Pancreas (tissue), 10 donors: ENCODE data around the gene PDHA1. TPM values are rescaled to one million over a fixed set of nuclear protein-coding genes. Genes with fewer than 3 reads are reported as not detected.

ENCODE experiments used
- ATAC-seq, 4 donors: fragments of 200-7000 bp; cut with Tn5 transposase; one replicate each; pipeline versions ENCODE4 v1.8.0 to v1.9.1; 2020; ENCODE audit warnings: mild to moderate bottlenecking in 4 of 4, moderate library complexity in 4 of 4
- DNase-seq, 6 donors: peaks; one replicate each; pipeline ENCODE4 v3.0.0-alpha.2; 2020
- FAIRE-seq: peaks from 2 replicates; lab custom pipeline; 2012; peaks lifted over from hg19 to GRCh38; lab: Jason Lieb, UNC
- H3K27ac ChIP-seq, 4 donors: fragments of 200-600 bp; sonication (generic); 1 replicate in 3 of 4; 2 replicates in 1 of 4; pipeline versions ENCODE4 v1.5.0 to v1.8.0; 2020
- H3K27me3 ChIP-seq, 4 donors: fragments of 200-600 bp; one replicate each; pipeline ENCODE4 v1.8.0; 2021
- H3K36me3 ChIP-seq, 3 donors: fragments of 200-600 bp; sonication (generic) in 1 of 3; one replicate each; pipeline versions ENCODE4 v1.5.0 to v1.8.0; 2020 to 2021
- H3K4me1 ChIP-seq, 3 donors: fragments of 200-600 bp; one replicate each; pipeline ENCODE4 v1.8.0; 2021
- H3K4me3 ChIP-seq, 4 donors: fragments of 200-600 bp; sonication (generic) in 2 of 4; one replicate each; pipeline versions ENCODE4 v1.5.0 to v1.8.0; 2020 to 2021
- H3K9me3 ChIP-seq, 4 donors: fragments of 200-600 bp; one replicate each; pipeline ENCODE4 v1.8.0; 2021
- CTCF ChIP-seq, 4 donors: fragments of 200-600 bp; sonication (generic) in 3 of 4; IDR thresholded peaks; one replicate each; pipeline versions ENCODE4 v1.5.0 to v1.8.0; 2021; ENCODE audit warnings: antibody characterized with exemption in 4 of 4
- WGBS, 2 donors: extraction: QIAGEN DNeasy Blood & Tissue Kit; methylation state at CpG; one replicate each; pipeline ENCODE4 v1.1.7; 2013; 5-methylcytosine and 5-hydroxymethylcytosine counted together
- intact Hi-C, 3 donors: fragments of 100-400 bp; cut with DNase I; formaldehyde crosslinking; loops; one replicate each; pipeline versions ENCODE4 v1.11.1 to v1.14.2; 2022
- polyA plus RNA-seq, 2 donors: library from polyadenylated mRNA; stranded (reverse); fragments of 200-250 nt; gene quantifications; one replicate each; pipeline ENCODE4 v1.2.3, GENCODE V29; 2013
- total RNA-seq, 6 donors: library from RNA; stranded (reverse); fragmentation: NEBNext Ultra II Directional in 4 of 6; extraction: Animal tissue kit (Norgen Biotek cat#: 25700) in 4 of 6; gene quantifications; one replicate each; pipeline versions ENCODE4 v1.2.1 to v1.2.4, GENCODE V29; 2021 to 2023
- donor health status: healthy with polysubstance abuse.
- donor health status: DM: no; HTN: no; CAD: no; lungs with moderate emphysema.
- donor health status: DM: no; HTN: no; CAD: no.
- donor health status: control.
- donor health status: control.
- donor health status: Bipolar disorder and iron deficiency.
- donor health status: DM: yes; HTN: yes; CAD: no.
- donor health status: DM: no; HTN: no; CAD: no.
- donor health status: DM: no; HTN: no; CAD: no.
- donor health status: DM: yes; HTN: yes; CAD: no.

PDHA1 gene
- total and polyA plus RNA-seq, 8 donors = 76.8 to 161 (median 92.2) TPM

- 65 to 82% methylated on average over 4 of the region's 4 CpGs for WGBS, 2 donors
These were observed 49.0 kb downstream of the PDHA1 start for GRCh38 chrX:19392703-19393102.

GRCh38 chrX:19403696-19404095 is 60.0 kb downstream of the PDHA1 start:
- Histone ChIP-seq H3K27me3 (peaks cover 0 to 6% (median 0%) of the 10 kb centered on the region in 4 donors), H3K27ac (no peak overlapping the region), H3K9me3 (no peaks in the 10 kb centered on the region), H3K4me3 (no peak overlapping the region), H3K36me3 (no peaks in the 10 kb centered on the region), H3K4me1 (no peaks in the 10 kb centered on the region)
- no peak for TF ChIP-seq CTCF (IDR thresholded peaks at IDR 0.05)
- intact Hi-C loops = no loop called here
- ATAC-seq (no peak), FAIRE-seq (no peak), DNase-seq (no peak)

More at GRCh38 chrX:19392703-19393102, 49.0 kb downstream of the PDHA1 start:
- no peaks in the 10 kb centered on the region for H3K9me3 ChIP-seq
- no peak for ATAC-seq
- no peak overlapping the region for H3K4me3 ChIP-seq
- no peak for DNase-seq
- intact Hi-C loops = no loop called here
- no peak overlapping the region for H3K27ac ChIP-seq
- H3K27me3 ChIP-seq = peaks cover 0 to 3% (median 0%) of the 10 kb centered on the region in 4 donors
- no peaks in the 10 kb centered on the region for H3K36me3 ChIP-seq
- no peak for TF ChIP-seq CTCF (IDR thresholded peaks at IDR 0.05)
- H3K4me1 ChIP-seq = no peaks in the 10 kb centered on the region
- no peak for FAIRE-seq

DNA sequence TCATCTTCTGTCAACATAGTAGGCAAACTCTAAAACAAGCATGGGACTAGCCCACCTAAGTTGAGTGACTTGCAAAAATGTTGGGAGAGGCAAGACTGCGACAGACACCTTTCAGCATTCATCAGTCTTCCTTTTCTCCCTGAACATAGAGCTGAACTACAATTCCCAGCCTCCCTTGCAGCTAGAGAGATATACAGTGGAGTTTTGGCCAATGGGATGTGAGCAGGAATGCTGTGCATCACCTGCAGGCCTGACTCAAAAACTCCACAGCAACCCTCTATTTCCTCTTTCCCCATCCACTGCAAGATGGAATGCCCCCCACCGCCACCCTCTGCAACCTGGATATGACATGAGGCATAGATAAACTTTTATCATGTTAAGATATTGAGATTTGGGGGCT is 66.5 kb downstream of the PDHA1 start:
- WGBS, 2 donors = 79 to 93% methylated on average over 2 of the region's 2 CpGs
- H3K27ac ChIP-seq = no peak overlapping the region

More for the DNA sequence above, 66.5 kb downstream of the PDHA1 start:
- H3K9me3 ChIP-seq = peaks cover 0 to 2% (median 0%) of the 10 kb centered on the region in 4 donors
- no peak for TF ChIP-seq CTCF (IDR thresholded peaks at IDR 0.05)
- no peak for FAIRE-seq
- H3K4me1 ChIP-seq = no peaks in the 10 kb centered on the region
- intact Hi-C loops = no loop called here
- no peaks in the 10 kb centered on the region for H3K36me3 ChIP-seq
- no peak for ATAC-seq
- DNase-seq = no peak
- H3K4me3 ChIP-seq = no peak overlapping the region
- no peaks in the 10 kb centered on the region for H3K27me3 ChIP-seq

Other genes starting within 250 kb of the PDHA1 start
- gene ADGRG2, start 221.5 kb upstream of the PDHA1 start, total RNA-seq = 1 to 10 TPM in 2 of 6 donors, under 1 TPM in 4; 0.37 to 1.2 (median 0.69) TPM
- 1 to 10 TPM in 1 of 2 donors, under 1 TPM in 1; 0.30 to 2.6 TPM for gene ADGRG2, start 221.5 kb upstream of the PDHA1 start, polyA plus RNA-seq
- 1 to 10 TPM in 3 of 6 donors, under 1 TPM in 3; 0.32 to 2.4 (median 0.89) TPM for gene MAP3K15, start 171.6 kb downstream of the PDHA1 start, total RNA-seq
- 1 to 10 TPM; 1.7 to 7.1 TPM for gene MAP3K15, start 171.6 kb downstream of the PDHA1 start, polyA plus RNA-seq